K562 (cell line): Measurements from ENCODE around the gene FILIP1L. TPM values are rescaled to one million over a fixed set of nuclear protein-coding genes. Genes with fewer than 3 reads are reported as not detected.

ENCODE experiments used
- BACH1 ChIP-seq: fragments of 200-800 bp; sonication (Bioruptor generic); IDR thresholded peaks from 2 replicates; pipeline ENCODE4 v1.6.1; 2016; ENCODE audit warnings: missing genetic modification characterization, missing compliant biosample characterization
- FUS ChIP-seq: fragments of 200-400 bp; formaldehyde crosslinking; optimal IDR thresholded peaks from 2 replicates; pipeline ENCODE3; 2017; ENCODE audit warnings: low read depth, low read length
- KAT8 ChIP-seq: fragments of 450-650 bp; IDR thresholded peaks from 2 replicates; pipeline ENCODE4 v1.6.1; 2016; ENCODE audit warnings: low read depth, mild to moderate bottlenecking
- MECOM ChIP-seq: fragments of 250-450 bp; sonication (Bioruptor Pico); IDR thresholded peaks from 2 replicates; pipeline ENCODE4 v1.8.0; 2022; ENCODE audit warnings: inconsistent platforms
- NFE2L1 ChIP-seq: fragments of 450-650 bp; IDR thresholded peaks from 2 replicates; pipeline ENCODE4 v1.6.1; 2016; ENCODE audit warnings: missing genetic modification characterization, low read depth, mild to moderate bottlenecking, missing compliant biosample characterization, moderate library complexity, borderline replicate concordance
- NFYB ChIP-seq: IDR thresholded peaks from 2 replicates; pipeline ENCODE4 v1.6.1; 2011; ENCODE audit warnings: mild to moderate bottlenecking, moderate library complexity; ENCODE audit not compliant: insufficient read length; ENCODE audit errors: extremely low read depth
- PHB ChIP-seq: fragments of 250-450 bp; sonication (Bioruptor Pico); IDR thresholded peaks from 2 replicates; pipeline ENCODE4 v1.5.0; 2021
- POLR2H ChIP-seq: IDR thresholded peaks from 2 replicates; pipeline ENCODE4 v1.6.1; 2016; ENCODE audit warnings: missing genetic modification characterization, low read depth, mild to moderate bottlenecking, control low read depth, missing compliant biosample characterization, moderate library complexity
- RBM34 ChIP-seq: fragments of 200-400 bp; formaldehyde crosslinking; IDR thresholded peaks from 2 replicates; pipeline ENCODE4 v1.6.1; 2018; ENCODE audit warnings: low read length, borderline replicate concordance; ENCODE audit not compliant: insufficient read depth
- ZFPM2 ChIP-seq: fragments of 250-450 bp; sonication (Bioruptor Pico); IDR thresholded peaks from 2 replicates; pipeline ENCODE4 v1.5.1; 2022; ENCODE audit warnings: mild to moderate bottlenecking
- ZNF253 ChIP-seq: fragments of 250-450 bp; sonication (Bioruptor Pico); conservative IDR thresholded peaks from 2 replicates; pipeline ENCODE4 v1.6.1; 2021; ENCODE audit warnings: mild to moderate bottlenecking
- polyA plus RNA-seq, 8 experiments: library from polyadenylated mRNA; depleted of rRNA in 4 of 8; stranded (reverse) in 5 of 8; unstranded in 3 of 8; fragments of >200 nt; fragmentation: Nextera tagmentation in 2 of 8; fragmentation: Illumina TruSeq in 1 of 8; extraction: Ambion mirVana in 2 of 8; extraction: Trizol in 1 of 8; gene quantifications; 2 replicates each; pipeline versions ENCODE4 v1.2.1 to v1.2.3, GENCODE V29; 2011 to 2014; ENCODE audit warnings: inconsistent platforms in 1 of 8, missing spikeins in 1 of 8
- total RNA-seq, 7 experiments: library from RNA; depleted of rRNA in 6 of 7; stranded (reverse); fragments of >200 nt in 6 of 7; fragmentation: Illumina TruSeq in 2 of 7; extraction: Trizol in 2 of 7; gene quantifications; 2 replicates each; pipeline versions ENCODE4 v1.2.1 to v1.2.3, GENCODE V29; 2011 to 2021; ENCODE audit warnings: low replicate concordance in 1 of 7
- TF ChIP-seq, protein P1 (sequence below): fragments of 250-450 bp; sonication (Bioruptor Pico); IDR thresholded peaks from 2 replicates; pipeline ENCODE4 v1.8.0; 2021; ENCODE audit warnings: moderate library complexity, mild to moderate bottlenecking, inconsistent platforms
- TF ChIP-seq, protein P2 (sequence below): IDR thresholded peaks from 2 replicates; pipeline ENCODE4 v1.6.1; 2016; ENCODE audit warnings: missing genetic modification characterization, missing compliant biosample characterization
- TF ChIP-seq, protein P3 (sequence below): sonication (generic); formaldehyde crosslinking; IDR thresholded peaks from 2 replicates; pipeline ENCODE4 v1.8.1; 2023; ENCODE audit warnings: mild to moderate bottlenecking, missing genetic modification reagents
- TF ChIP-seq, protein P4 (sequence below): fragments of 450-650 bp; IDR thresholded peaks from 2 replicates; pipeline ENCODE4 v1.6.1; 2018; ENCODE audit not compliant: partially characterized antibody
- TF ChIP-seq, protein P5 (sequence below): sonication (generic); formaldehyde crosslinking; IDR thresholded peaks from 2 replicates; pipeline ENCODE4 v1.5.0; 2020; ENCODE audit warnings: missing genetic modification reagents

Gene FILIP1L
- total and polyA plus RNA-seq, 9 of the 15 experiments (the other 6 are each of a cell fraction or from before 2014, with no cell fraction given), result 0.50 to 2.1 (median 1.1) TPM

DNA sequence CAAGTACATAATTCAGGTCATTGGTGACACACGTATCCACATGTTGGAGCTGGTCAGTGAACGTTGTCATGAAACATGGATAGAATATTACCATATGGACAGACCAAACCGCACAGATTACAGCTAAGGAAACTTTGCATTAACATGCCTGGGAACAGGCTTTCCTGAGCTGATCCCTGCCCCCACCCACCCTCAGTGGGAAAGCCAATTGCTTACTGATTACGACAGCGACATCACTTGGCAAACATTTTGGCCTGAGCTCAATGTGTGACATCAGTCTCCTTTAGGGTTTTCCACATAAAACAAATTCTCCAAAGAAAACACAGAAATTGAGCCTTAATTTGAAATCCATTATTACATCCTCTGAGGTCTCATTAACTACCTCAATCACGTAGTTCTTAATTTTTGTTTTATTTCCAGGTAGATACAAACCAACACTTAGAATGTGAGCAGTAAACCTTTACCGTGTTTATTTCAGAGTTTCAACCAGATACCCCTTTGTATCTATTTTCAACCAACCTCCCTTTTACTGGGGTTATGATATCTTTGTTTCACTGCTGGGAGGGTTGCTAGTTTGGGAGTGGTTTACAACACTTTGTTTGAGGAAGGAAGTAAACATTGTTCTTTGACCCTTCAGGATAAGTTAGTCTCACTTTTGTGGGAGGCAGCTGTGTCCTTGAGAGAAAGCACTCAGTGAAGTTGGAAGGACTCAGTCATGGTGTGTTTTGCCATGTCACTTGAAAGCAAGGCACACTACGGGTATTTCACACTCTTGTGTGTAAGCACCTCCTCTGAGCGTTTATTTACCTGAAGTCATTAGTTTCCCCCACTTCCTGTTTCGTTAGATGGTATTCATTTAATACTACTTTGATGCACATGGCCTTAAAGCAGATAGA is 193.6 kb downstream of the FILIP1L start (continued):
- TF ChIP-seq, protein P1, sequence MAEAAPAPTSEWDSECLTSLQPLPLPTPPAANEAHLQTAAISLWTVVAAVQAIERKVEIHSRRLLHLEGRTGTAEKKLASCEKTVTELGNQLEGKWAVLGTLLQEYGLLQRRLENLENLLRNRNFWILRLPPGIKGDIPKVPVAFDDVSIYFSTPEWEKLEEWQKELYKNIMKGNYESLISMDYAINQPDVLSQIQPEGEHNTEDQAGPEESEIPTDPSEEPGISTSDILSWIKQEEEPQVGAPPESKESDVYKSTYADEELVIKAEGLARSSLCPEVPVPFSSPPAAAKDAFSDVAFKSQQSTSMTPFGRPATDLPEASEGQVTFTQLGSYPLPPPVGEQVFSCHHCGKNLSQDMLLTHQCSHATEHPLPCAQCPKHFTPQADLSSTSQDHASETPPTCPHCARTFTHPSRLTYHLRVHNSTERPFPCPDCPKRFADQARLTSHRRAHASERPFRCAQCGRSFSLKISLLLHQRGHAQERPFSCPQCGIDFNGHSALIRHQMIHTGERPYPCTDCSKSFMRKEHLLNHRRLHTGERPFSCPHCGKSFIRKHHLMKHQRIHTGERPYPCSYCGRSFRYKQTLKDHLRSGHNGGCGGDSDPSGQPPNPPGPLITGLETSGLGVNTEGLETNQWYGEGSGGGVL (CRISPR knock-in tag), result no peak
- no peak for TF ChIP-seq PHB (CRISPR knock-in tag)
- TF ChIP-seq BACH1 (tag), result peak; percentile 67
- TF ChIP-seq, protein P2, sequence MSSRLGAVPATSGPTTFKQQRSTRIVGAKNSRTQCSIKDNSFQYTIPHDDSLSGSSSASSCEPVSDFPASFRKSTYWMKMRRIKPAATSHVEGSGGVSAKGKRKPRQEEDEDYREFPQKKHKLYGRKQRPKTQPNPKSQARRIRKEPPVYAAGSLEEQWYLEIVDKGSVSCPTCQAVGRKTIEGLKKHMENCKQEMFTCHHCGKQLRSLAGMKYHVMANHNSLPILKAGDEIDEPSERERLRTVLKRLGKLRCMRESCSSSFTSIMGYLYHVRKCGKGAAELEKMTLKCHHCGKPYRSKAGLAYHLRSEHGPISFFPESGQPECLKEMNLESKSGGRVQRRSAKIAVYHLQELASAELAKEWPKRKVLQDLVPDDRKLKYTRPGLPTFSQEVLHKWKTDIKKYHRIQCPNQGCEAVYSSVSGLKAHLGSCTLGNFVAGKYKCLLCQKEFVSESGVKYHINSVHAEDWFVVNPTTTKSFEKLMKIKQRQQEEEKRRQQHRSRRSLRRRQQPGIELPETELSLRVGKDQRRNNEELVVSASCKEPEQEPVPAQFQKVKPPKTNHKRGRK (tag), result no peak
- TF ChIP-seq ZNF253 (CRISPR knock-in tag), result no peak
- no peak for TF ChIP-seq NFYB
- no peak for TF ChIP-seq RBM34
- TF ChIP-seq, protein P3, sequence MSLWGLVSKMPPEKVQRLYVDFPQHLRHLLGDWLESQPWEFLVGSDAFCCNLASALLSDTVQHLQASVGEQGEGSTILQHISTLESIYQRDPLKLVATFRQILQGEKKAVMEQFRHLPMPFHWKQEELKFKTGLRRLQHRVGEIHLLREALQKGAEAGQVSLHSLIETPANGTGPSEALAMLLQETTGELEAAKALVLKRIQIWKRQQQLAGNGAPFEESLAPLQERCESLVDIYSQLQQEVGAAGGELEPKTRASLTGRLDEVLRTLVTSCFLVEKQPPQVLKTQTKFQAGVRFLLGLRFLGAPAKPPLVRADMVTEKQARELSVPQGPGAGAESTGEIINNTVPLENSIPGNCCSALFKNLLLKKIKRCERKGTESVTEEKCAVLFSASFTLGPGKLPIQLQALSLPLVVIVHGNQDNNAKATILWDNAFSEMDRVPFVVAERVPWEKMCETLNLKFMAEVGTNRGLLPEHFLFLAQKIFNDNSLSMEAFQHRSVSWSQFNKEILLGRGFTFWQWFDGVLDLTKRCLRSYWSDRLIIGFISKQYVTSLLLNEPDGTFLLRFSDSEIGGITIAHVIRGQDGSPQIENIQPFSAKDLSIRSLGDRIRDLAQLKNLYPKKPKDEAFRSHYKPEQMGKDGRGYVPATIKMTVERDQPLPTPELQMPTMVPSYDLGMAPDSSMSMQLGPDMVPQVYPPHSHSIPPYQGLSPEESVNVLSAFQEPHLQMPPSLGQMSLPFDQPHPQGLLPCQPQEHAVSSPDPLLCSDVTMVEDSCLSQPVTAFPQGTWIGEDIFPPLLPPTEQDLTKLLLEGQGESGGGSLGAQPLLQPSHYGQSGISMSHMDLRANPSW, result no peak
- TF ChIP-seq ZFPM2 (CRISPR knock-in tag), result no peak
- no peak for TF ChIP-seq MECOM (CRISPR knock-in tag)
- TF ChIP-seq, protein P4, sequence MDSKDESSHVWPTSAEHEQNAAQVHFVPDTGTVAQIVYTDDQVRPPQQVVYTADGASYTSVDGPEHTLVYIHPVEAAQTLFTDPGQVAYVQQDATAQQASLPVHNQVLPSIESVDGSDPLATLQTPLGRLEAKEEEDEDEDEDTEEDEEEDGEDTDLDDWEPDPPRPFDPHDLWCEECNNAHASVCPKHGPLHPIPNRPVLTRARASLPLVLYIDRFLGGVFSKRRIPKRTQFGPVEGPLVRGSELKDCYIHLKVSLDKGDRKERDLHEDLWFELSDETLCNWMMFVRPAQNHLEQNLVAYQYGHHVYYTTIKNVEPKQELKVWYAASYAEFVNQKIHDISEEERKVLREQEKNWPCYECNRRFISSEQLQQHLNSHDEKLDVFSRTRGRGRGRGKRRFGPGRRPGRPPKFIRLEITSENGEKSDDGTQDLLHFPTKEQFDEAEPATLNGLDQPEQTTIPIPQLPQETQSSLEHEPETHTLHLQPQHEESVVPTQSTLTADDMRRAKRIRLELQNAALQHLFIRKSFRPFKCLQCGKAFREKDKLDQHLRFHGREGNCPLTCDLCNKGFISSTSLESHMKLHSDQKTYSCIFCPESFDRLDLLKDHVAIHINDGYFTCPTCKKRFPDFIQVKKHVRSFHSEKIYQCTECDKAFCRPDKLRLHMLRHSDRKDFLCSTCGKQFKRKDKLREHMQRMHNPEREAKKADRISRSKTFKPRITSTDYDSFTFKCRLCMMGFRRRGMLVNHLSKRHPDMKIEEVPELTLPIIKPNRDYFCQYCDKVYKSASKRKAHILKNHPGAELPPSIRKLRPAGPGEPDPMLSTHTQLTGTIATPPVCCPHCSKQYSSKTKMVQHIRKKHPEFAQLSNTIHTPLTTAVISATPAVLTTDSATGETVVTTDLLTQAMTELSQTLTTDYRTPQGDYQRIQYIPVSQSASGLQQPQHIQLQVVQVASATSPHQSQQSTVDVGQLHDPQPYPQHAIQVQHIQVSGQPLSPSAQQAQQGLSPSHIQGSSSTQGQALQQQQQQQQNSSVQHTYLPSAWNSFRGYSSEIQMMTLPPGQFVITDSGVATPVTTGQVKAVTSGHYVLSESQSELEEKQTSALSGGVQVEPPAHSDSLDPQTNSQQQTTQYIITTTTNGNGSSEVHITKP, result no peak
- no peak for TF ChIP-seq FUS
- TF ChIP-seq NFE2L1 (tag), result no peak
- no peak for TF ChIP-seq KAT8
- peak; percentile 67 for TF ChIP-seq POLR2H (tag)
- TF ChIP-seq, protein P5, sequence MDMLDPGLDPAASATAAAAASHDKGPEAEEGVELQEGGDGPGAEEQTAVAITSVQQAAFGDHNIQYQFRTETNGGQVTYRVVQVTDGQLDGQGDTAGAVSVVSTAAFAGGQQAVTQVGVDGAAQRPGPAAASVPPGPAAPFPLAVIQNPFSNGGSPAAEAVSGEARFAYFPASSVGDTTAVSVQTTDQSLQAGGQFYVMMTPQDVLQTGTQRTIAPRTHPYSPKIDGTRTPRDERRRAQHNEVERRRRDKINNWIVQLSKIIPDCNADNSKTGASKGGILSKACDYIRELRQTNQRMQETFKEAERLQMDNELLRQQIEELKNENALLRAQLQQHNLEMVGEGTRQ (CRISPR knock-in tag), result no peak
